ENCODE results near the gene TNFSF18.

TNFSF18 gene

GRCh38 chr1:173058556-173058955, 7.8 kb upstream of the TNFSF18 start:
- Histone ChIP-seq H2AFZ (ENCODE audit: low read length) (no peak overlapping the region), H3K4me1 (ENCODE audit: insufficient read depth, low read length, poor library complexity, severe bottlenecking) (peaks cover 11% of the 10 kb centered on the region), H3K9ac (ENCODE audit: low read depth, low read length, poor library complexity, severe bottlenecking) (no peak overlapping the region), H3F3A (ENCODE audit: low read depth) (no peaks in the 10 kb centered on the region), H3K9me2 (replicated peaks; ENCODE audit: low read depth, low read length) (no peaks in the 10 kb centered on the region), H3K36me3 (ENCODE audit: insufficient read depth, low read length) (no peaks in the 10 kb centered on the region), H4K20me1 (ENCODE audit: insufficient read depth, low read length, poor library complexity, severe bottlenecking) (no peaks in the 10 kb centered on the region), H3K9me3 (ENCODE audit: insufficient read depth, low read depth, low read length) (no peaks in the 10 kb centered on the region), H3K27me3 (ENCODE audit: insufficient read depth, low read length, poor library complexity, severe bottlenecking) (peaks cover 6% of the 10 kb centered on the region), H3K4me2 (ENCODE audit: low read depth, low read length, poor library complexity, severe bottlenecking) (no peak overlapping the region), H3K79me2 (ENCODE audit: insufficient read depth, low read length) (no peaks in the 10 kb centered on the region), H3K4me3 (ENCODE audit: low read length, poor library complexity, severe bottlenecking) (no peak overlapping the region)
- TF ChIP-seq EZH2phosphoT487 (IDR thresholded peaks at IDR 0.05; ENCODE audit: borderline replicate concordance) (no peak), CTCF (conservative IDR thresholded peaks at IDR 0.05; ENCODE audit: low read length) (no peak)

- no peaks in the 10 kb centered on the region for H3K36me3 ChIP-seq (ENCODE audit: insufficient read depth, low read length)
- H3K9ac ChIP-seq (ENCODE audit: low read depth, low read length, poor library complexity, severe bottlenecking): no peak overlapping the region
- H3K27me3 ChIP-seq (ENCODE audit: insufficient read depth, low read length, poor library complexity, severe bottlenecking): peaks cover under 1% of the 10 kb centered on the region
- H3K4me3 ChIP-seq (ENCODE audit: low read length, poor library complexity, severe bottlenecking): no peak overlapping the region
- no peak overlapping the region for H3K4me2 ChIP-seq (ENCODE audit: low read depth, low read length, poor library complexity, severe bottlenecking)
- no peaks in the 10 kb centered on the region for H3K9me2 ChIP-seq (replicated peaks; ENCODE audit: low read depth, low read length)
- no peaks in the 10 kb centered on the region for H3K79me2 ChIP-seq (ENCODE audit: insufficient read depth, low read length)
- H3K9me3 ChIP-seq (ENCODE audit: insufficient read depth, low read depth, low read length): no peaks in the 10 kb centered on the region
- no peaks in the 10 kb centered on the region for H4K20me1 ChIP-seq (ENCODE audit: insufficient read depth, low read length, poor library complexity, severe bottlenecking)
- TF ChIP-seq CTCF (conservative IDR thresholded peaks at IDR 0.05; ENCODE audit: low read length) (no peak), EZH2phosphoT487 (IDR thresholded peaks at IDR 0.05; ENCODE audit: borderline replicate concordance) (no peak)
- H3F3A ChIP-seq (ENCODE audit: low read depth): no peaks in the 10 kb centered on the region
- H2AFZ ChIP-seq (ENCODE audit: low read length): no peak overlapping the region
- peaks cover 11% of the 10 kb centered on the region for H3K4me1 ChIP-seq (ENCODE audit: insufficient read depth, low read length, poor library complexity, severe bottlenecking)
Observed at GRCh38 chr1:173057984-173058383, 7.2 kb upstream of the TNFSF18 start.

- Histone ChIP-seq H3K9ac (ENCODE audit: low read depth, low read length, poor library complexity, severe bottlenecking) (no peak overlapping the region), H4K20me1 (ENCODE audit: insufficient read depth, low read length, poor library complexity, severe bottlenecking) (no peaks in the 10 kb centered on the region), H2AFZ (ENCODE audit: low read length) (no peak overlapping the region), H3K36me3 (ENCODE audit: insufficient read depth, low read length) (no peaks in the 10 kb centered on the region), H3F3A (ENCODE audit: low read depth) (no peaks in the 10 kb centered on the region), H3K9me3 (ENCODE audit: insufficient read depth, low read depth, low read length) (no peaks in the 10 kb centered on the region), H3K9me2 (replicated peaks; ENCODE audit: low read depth, low read length) (no peaks in the 10 kb centered on the region), H3K4me1 (ENCODE audit: insufficient read depth, low read length, poor library complexity, severe bottlenecking) (no peaks in the 10 kb centered on the region), H3K4me3 (ENCODE audit: low read length, poor library complexity, severe bottlenecking) (no peak overlapping the region), H3K27me3 (ENCODE audit: insufficient read depth, low read length, poor library complexity, severe bottlenecking) (no peaks in the 10 kb centered on the region), H3K79me2 (ENCODE audit: insufficient read depth, low read length) (no peaks in the 10 kb centered on the region), H3K4me2 (ENCODE audit: low read depth, low read length, poor library complexity, severe bottlenecking) (no peak overlapping the region)
- TF ChIP-seq CTCF (conservative IDR thresholded peaks at IDR 0.05; ENCODE audit: low read length) (no peak), EZH2phosphoT487 (IDR thresholded peaks at IDR 0.05; ENCODE audit: borderline replicate concordance) (no peak)
Observed at GRCh38 chr1:173056365-173056764, 5.6 kb upstream of the TNFSF18 start.
